AG04449 (cell line): Measurements from ENCODE around the gene TFCP2.

ENCODE experiments used
- CTCF ChIA-PET: fragments of 350-600 bp; formaldehyde crosslinking; extraction: SDS; loops from one replicate; lab custom pipeline; 2021; ENCODE audit warnings: antibody characterized with exemption; lab: Yijun Ruan, JAX
- POLR2A ChIA-PET: fragments of 400-600, 350-600 bp; formaldehyde crosslinking; extraction: SDS; loops from one replicate; lab custom pipeline; 2020; ENCODE audit warnings: antibody characterized with exemption, inconsistent platforms; lab: Yijun Ruan, JAX
- DNase-seq: peaks from one replicate; pipeline ENCODE4 v3.0.0-alpha.2; 2010; ENCODE audit warnings: low read depth, low spot score
- H3K4me3 ChIP-seq: 2 replicates; pipeline ENCODE4 v1.5.1; 2011; ENCODE audit warnings: low read depth, mild to moderate bottlenecking, control low read depth, low read length
- TF ChIP-seq, protein P1 (sequence below): IDR thresholded peaks from one replicate; pipeline ENCODE4 v1.5.1; 2011; ENCODE audit warnings: mild to moderate bottlenecking, moderate library complexity, low read length, control low read depth, inconsistent platforms; ENCODE audit not compliant: insufficient read depth; ENCODE audit errors: missing control alignments

Gene TFCP2

GRCh38 chr12:51199366-51199945, 26.5 kb upstream of the TFCP2 start:
- no peak overlapping the region for H3K4me3 ChIP-seq
- TF ChIP-seq, protein P1, sequence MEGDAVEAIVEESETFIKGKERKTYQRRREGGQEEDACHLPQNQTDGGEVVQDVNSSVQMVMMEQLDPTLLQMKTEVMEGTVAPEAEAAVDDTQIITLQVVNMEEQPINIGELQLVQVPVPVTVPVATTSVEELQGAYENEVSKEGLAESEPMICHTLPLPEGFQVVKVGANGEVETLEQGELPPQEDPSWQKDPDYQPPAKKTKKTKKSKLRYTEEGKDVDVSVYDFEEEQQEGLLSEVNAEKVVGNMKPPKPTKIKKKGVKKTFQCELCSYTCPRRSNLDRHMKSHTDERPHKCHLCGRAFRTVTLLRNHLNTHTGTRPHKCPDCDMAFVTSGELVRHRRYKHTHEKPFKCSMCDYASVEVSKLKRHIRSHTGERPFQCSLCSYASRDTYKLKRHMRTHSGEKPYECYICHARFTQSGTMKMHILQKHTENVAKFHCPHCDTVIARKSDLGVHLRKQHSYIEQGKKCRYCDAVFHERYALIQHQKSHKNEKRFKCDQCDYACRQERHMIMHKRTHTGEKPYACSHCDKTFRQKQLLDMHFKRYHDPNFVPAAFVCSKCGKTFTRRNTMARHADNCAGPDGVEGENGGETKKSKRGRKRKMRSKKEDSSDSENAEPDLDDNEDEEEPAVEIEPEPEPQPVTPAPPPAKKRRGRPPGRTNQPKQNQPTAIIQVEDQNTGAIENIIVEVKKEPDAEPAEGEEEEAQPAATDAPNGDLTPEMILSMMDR: no peak
- ChIA-PET CTCF (no interaction called here), POLR2A (interaction anchor here (0.5 kb wide), 1 partner anchor 116 kb away, joined by 3 read pairs; the partner anchor contains the start of gene CSRNP2)
- no peak for DNase-seq

DNA sequence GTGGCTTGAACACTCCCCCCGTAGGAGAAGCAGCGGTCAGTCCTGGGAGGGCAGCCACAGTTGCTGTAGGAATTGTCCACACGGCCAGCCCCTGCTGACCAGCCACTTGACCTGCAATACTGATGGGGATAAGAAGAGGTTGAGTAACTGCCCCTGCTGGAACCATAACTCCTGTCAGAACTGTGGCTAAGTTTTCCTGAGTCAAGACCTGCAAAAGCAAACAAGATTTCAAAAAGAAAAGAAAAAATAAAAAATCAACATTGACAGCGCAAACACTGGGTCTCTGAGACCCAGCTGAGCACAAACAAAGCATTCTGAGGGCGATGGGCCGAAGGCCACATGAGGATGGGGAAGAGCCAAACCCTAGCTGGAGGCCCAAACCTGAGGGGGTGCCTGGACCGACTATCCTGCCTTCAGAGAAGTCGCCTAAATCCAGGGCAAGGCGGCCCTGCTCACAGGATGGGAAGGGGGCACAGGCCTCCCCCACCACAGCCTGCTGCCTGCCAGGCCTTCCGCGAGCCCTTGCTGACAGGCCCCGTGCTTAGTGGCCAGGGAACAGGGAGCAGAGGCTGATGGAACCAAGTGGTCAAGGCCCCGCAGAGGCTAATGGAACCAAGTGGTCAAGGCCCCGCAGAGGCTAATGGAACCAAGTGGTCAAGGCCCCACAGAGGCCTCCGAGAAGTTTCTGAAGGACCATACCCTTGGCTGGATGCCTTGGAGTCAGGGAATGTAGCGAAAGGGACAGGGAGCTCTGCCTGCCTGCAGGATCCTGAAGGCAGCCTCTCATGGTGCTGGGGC, 25.8 kb upstream of the TFCP2 start:
- no peak overlapping the region for H3K4me3 ChIP-seq
- DNase-seq: no peak
- TF ChIP-seq, protein P1: no peak
- CTCF ChIA-PET: no interaction called here
- POLR2A ChIA-PET: no interaction called here

- no peak overlapping the region for H3K4me3 ChIP-seq
- DNase-seq: no peak
- ChIA-PET CTCF (interaction anchor here (1.5 kb wide), 1 partner anchor 11 kb away, joined by 3 read pairs; no protein-coding TSS in a partner anchor), POLR2A (interaction anchor here (0.7 kb wide), 1 partner anchor 70 kb away, joined by 3 read pairs; no protein-coding TSS in a partner anchor)
- TF ChIP-seq, protein P1: no peak
These were observed 25.0 kb upstream of the TFCP2 start for GRCh38 chr12:51197736-51198567.

DNA sequence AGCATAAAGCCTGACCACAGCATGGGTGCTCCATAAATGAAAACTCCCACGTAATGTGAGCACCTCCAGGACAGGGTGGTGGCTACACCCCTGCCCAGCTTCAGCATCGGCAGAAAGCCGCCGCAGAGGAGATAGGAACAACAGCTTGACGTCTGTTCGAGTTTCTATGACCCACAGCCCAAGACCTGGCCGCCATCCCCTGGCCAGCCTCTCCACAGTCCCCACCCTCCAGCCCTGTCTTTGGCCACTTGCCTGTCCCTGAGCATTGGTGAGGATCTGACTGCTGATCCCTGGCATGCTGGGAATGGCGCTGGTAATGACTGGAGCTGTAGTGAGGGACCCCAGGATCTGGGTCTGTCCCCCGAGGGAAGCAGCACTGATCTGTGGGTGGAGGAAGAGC, 23.6 kb upstream of the TFCP2 start:
- CTCF ChIA-PET: interaction anchor here (1.5 kb wide), 1 partner anchor 9 kb away, joined by 3 read pairs; no protein-coding TSS in a partner anchor
- POLR2A ChIA-PET: no interaction called here
- TF ChIP-seq, protein P1: no peak
- H3K4me3 ChIP-seq: no peak overlapping the region
- DNase-seq: no peak

- CTCF ChIA-PET: interaction anchor here (1.5 kb wide), 1 partner anchor 22 kb away, joined by 8 read pairs; the partner anchor contains the start of gene POU6F1
These were observed 22.9 kb upstream of the TFCP2 start for GRCh38 chr12:51195841-51196240.

More at GRCh38 chr12:51195841-51196240, 22.9 kb upstream of the TFCP2 start:
- no peak overlapping the region for H3K4me3 ChIP-seq
- POLR2A ChIA-PET: no interaction called here
- TF ChIP-seq, protein P1: no peak
- no peak for DNase-seq
